ENCODE measurements around the gene CDC37. TPM values are rescaled to one million over a fixed set of nuclear protein-coding genes. Genes with fewer than 3 reads are reported as not detected.

CDC37 gene
- total RNA-seq, 2 experiments from 2014 or later = 239 to 244 TPM

Other genes with a start within 250 kb of the CDC37 start
- 100 to 1,000 TPM; 314 to 331 TPM for gene DNMT1, start 208.6 kb downstream of the CDC37 start, total RNA-seq
- gene S1PR2, start 172.2 kb downstream of the CDC37 start, total RNA-seq = 10 to 100 TPM in 1 of 2 experiments, 1 to 10 TPM in 1; 9.5 to 10.6 TPM
- 10 to 100 TPM; 55.4 to 58.6 TPM for gene MRPL4, start 151.3 kb downstream of the CDC37 start, total RNA-seq
- gene ICAM1, start 132.4 kb downstream of the CDC37 start, total RNA-seq = 10 to 100 TPM; 23.8 to 24.3 TPM
- 1 to 10 TPM; 1.5 to 2.0 TPM for gene ICAM4, start 116.6 kb downstream of the CDC37 start, total RNA-seq
- gene ICAM5, start 113.6 kb downstream of the CDC37 start, total RNA-seq = 1 to 10 TPM in 1 of 2 experiments, under 1 TPM in 1; 0.53 to 1.1 TPM
- gene ZGLP1, start 93.7 kb downstream of the CDC37 start, total RNA-seq = 1 to 10 TPM; 1.0 to 1.4 TPM
- gene FDX2, start 87.5 kb downstream of the CDC37 start, total RNA-seq = 1 to 10 TPM; 3.5 to 3.7 TPM
- 10 to 100 TPM; 62.1 to 68.6 TPM for gene RAVER1, start 70.0 kb downstream of the CDC37 start, total RNA-seq
- gene ICAM3, start 63.9 kb downstream of the CDC37 start, total RNA-seq = 100 to 1,000 TPM; 223 to 237 TPM
- gene TYK2, start 23.0 kb downstream of the CDC37 start, total RNA-seq = 100 to 1,000 TPM; 226 to 243 TPM
- gene PDE4A, start 17.0 kb upstream of the CDC37 start, total RNA-seq = 10 to 100 TPM; 56.2 to 58.1 TPM
- 100 to 1,000 TPM in 1 of 2 experiments, 10 to 100 TPM in 1; 97.1 to 103 TPM for gene KEAP1, start 99.8 kb upstream of the CDC37 start, total RNA-seq
- gene S1PR5, start 113.9 kb upstream of the CDC37 start, total RNA-seq = under 1 TPM; 0.63 to 0.68 TPM
- gene ATG4D, start 140.4 kb upstream of the CDC37 start, total RNA-seq = 10 to 100 TPM; 38.1 to 39.2 TPM
- 10 to 100 TPM; 45.5 TPM for gene KRI1, start 162.5 kb upstream of the CDC37 start, total RNA-seq
- 10 to 100 TPM; 85.4 to 89.4 TPM for gene CDKN2D, start 165.4 kb upstream of the CDC37 start, total RNA-seq
- not detected for gene AP1M2, start 183.8 kb upstream of the CDC37 start, total RNA-seq
- gene SLC44A2, start 222.0 kb upstream of the CDC37 start, total RNA-seq = 100 to 1,000 TPM; 147 to 152 TPM

All from activated CD4-positive, alpha-beta memory T cell treated with anti-CD3 and anti-CD28 coated beads, Interleukin-2, amount 10 ng/mL, durations not matched to agents 7 days and 5 days (primary cell).